C4-2B (cell line): ENCODE data around the gene FUOM.

ENCODE experiments used
- ZFX ChIP-seq: fragments of 450-650 bp; IDR thresholded peaks from 2 replicates; pipeline ENCODE4 v1.6.1; 2017
- TF ChIP-seq, protein P1 (sequence below): fragments of 450-650 bp; conservative IDR thresholded peaks from 2 replicates; pipeline ENCODE4 v1.5.1; 2017; ENCODE audit warnings: mild to moderate bottlenecking

DNA sequence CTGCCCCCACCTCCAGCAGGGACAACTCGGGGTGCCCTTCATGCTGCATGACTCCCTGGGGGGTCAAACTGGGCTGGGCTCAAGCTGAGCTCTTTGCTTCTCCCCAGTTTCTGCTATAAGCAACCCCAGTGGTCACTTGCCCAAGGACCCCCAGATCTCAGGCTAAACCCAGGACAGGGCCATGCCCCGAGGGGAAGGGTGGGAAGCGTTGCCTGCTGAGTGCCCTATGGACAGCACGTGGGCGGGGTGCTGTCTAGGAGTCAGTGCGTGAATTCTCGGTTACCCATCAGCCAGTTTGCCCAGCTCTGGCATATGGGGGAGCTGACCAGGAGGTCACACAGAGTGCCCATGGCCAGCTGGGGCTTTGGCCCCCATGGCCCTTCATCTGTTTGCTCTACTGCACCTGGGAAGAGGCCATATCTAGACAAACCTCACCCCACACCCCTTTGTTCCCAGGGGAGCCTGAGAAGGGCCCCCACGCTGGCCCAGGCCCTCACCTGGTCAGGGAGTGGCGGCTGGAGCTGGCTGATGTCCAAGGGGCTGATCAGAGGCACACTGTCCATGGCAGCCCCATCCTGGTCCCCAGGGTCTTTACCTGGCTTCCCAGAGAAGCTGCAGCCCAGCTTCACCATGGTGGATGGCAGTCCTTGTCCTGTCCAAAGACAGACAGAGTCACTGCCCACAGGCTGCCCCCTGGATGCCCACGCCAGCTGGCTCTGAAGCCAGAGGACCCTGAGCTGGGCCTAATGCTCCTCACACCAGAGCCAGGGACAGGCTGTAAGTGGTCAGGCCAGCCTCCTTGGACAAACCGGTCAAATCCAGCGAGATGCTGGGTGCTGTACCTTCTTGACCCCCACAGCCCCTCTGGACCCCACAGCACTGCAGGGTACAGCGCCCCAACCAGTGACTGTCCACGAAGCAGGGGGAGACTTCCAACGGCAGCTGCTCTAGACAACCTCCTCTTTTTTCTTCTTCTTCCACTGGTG lies 29.2 kb downstream of the FUOM start:
- TF ChIP-seq, protein P1, sequence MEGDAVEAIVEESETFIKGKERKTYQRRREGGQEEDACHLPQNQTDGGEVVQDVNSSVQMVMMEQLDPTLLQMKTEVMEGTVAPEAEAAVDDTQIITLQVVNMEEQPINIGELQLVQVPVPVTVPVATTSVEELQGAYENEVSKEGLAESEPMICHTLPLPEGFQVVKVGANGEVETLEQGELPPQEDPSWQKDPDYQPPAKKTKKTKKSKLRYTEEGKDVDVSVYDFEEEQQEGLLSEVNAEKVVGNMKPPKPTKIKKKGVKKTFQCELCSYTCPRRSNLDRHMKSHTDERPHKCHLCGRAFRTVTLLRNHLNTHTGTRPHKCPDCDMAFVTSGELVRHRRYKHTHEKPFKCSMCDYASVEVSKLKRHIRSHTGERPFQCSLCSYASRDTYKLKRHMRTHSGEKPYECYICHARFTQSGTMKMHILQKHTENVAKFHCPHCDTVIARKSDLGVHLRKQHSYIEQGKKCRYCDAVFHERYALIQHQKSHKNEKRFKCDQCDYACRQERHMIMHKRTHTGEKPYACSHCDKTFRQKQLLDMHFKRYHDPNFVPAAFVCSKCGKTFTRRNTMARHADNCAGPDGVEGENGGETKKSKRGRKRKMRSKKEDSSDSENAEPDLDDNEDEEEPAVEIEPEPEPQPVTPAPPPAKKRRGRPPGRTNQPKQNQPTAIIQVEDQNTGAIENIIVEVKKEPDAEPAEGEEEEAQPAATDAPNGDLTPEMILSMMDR: no peak
- no peak for TF ChIP-seq ZFX
